ENCODE data around the gene SPTA1.

The SPTA1 gene

DNA sequence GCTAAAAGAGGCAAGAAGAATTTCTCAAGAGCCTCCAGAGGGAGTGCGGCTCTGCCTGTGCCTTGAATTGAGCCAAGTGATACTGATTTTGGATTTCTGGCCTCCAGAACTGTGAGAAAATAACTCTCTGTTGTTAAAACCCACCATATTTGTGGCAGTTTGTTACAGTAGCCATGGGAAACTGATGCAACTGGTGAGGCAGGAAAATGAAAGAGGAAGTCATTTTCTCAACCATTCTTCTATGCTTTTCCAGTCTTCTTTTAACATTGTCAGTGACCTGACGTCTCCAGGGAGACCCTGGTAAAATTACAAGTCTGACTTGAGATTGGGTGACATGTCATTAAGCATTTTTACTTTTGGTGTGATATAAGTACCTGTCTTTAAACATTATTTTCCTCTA is 121.9 kb downstream of the SPTA1 start:
- DNase-seq, result no peak

- no peak for DNase-seq
These were observed 122.7 kb downstream of the SPTA1 start for GRCh38 chr1:158563853-158564252.
